OCI-LY1 (cell line): ENCODE results near the gene HEBP2.

ENCODE experiments used
- CTCF ChIP-seq: fragments of 200-600 bp; sonication (generic), shearing (Covaris generic); IDR thresholded peaks from 2 replicates; pipeline ENCODE4 v1.5.1; 2017; ENCODE audit warnings: mild to moderate bottlenecking, antibody characterized with exemption, low read length, moderate library complexity, mixed read lengths
- EZH2 ChIP-seq: fragments of 200-600 bp; sonication (generic), shearing (Covaris generic); IDR thresholded peaks from 2 replicates; pipeline ENCODE4 v1.8.0; 2017; ENCODE audit warnings: borderline replicate concordance, mixed run types, mild to moderate bottlenecking, antibody characterized with exemption, low read length, moderate library complexity, mixed read lengths

DNA sequence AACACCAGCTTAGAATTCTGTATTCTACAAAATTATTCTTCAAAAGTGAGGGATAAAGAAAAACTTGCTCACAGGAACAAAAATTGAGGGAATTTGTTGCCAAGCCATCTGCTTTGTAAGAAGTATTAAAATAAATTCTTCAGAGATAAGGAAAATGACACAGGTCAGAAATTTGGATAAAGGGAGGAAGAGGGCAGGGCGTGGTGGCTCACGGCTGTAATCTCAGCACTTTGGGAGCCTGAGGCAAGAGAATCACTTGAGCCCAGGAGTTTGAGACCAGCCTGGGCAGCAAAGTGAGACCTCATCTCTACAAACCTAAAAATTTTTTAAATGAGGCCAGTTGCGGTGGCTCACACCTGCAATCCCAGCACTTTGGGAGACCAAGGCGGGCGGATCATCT lies 14.5 kb upstream of the HEBP2 start:
- TF ChIP-seq CTCF (no peak), EZH2 (no peak)
